ENCODE results near the gene ROBO2.

DNA sequence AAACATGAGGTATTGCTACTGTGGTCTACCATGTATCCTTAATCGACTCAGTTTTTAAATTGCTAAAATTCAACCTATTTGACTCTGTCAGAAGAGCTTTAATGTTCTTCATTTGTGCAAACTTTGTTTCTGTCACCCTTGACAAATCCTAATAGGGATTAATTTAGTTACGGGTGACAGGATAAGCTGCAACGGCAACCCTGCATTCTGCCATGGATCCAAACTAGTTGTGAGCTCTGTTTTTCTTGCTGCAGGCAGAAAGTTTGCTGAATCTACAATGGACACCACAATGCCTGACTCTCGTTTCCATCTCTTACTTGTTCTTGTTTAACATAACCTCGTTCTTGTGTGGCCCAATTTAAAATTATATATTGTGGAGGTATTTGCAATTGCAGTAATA lies 352.3 kb downstream of the ROBO2 start:
- TF ChIP-seq EGR1 (IDR thresholded peaks at IDR 0.05; ENCODE audit: low read depth), result no peak
- TF ChIP-seq ELF1 (IDR thresholded peaks at IDR 0.05; ENCODE audit: borderline replicate concordance, low read depth), result no peak
- no peak for TF ChIP-seq YY1 (IDR thresholded peaks at IDR 0.05; ENCODE audit: extremely low read depth, insufficient replicate concordance, low read depth, low read length)

Data from HCT116 (cell line).